GM12892 (cell line): ENCODE measurements around the gene CANT1.

ENCODE experiments used
- POLR2A ChIP-seq: IDR thresholded peaks from 2 replicates; pipeline ENCODE4 v1.6.1; 2011; ENCODE audit warnings: low read depth, low read length, control low read depth
- POLR2AphosphoS5 ChIP-seq: IDR thresholded peaks from 2 replicates; pipeline ENCODE4 v1.6.1; 2011; ENCODE audit warnings: low read depth, low read length, control low read depth

GRCh38 chr17:78966123-78966813 is 43.3 kb downstream of the CANT1 start:
- TF ChIP-seq POLR2A (no peak), POLR2AphosphoS5 (no peak)
